Endothelial cell (in vitro differentiated cells): ENCODE results near the gene SPON2. TPM values are rescaled to one million over a fixed set of nuclear protein-coding genes. Genes with fewer than 3 reads are reported as not detected.

Experiments used
- DNase-seq: peaks from one replicate; pipeline ENCODE4 v3.0.0; 2021; ENCODE audit warnings: low spot score
- H3K27ac Mint-ChIP-seq: one replicate; pipeline ENCODE4 v1.8.0; 2021; ENCODE audit warnings: mixed read lengths, inconsistent platforms; ENCODE audit not compliant: unreplicated experiment
- H3K27me3 Mint-ChIP-seq: one replicate; pipeline ENCODE4 v1.8.0; 2021; ENCODE audit warnings: mild to moderate bottlenecking, moderate library complexity, mixed read lengths, inconsistent platforms; ENCODE audit not compliant: unreplicated experiment
- H3K36me3 Mint-ChIP-seq: one replicate; pipeline ENCODE4 v1.8.0; 2021; ENCODE audit warnings: mild to moderate bottlenecking, low read depth, mixed read lengths, inconsistent platforms; ENCODE audit not compliant: unreplicated experiment
- H3K4me1 Mint-ChIP-seq: one replicate; pipeline ENCODE4 v1.8.0; 2021; ENCODE audit warnings: mild to moderate bottlenecking, mixed read lengths, inconsistent platforms; ENCODE audit not compliant: unreplicated experiment
- H3K4me3 Mint-ChIP-seq: one replicate; pipeline ENCODE4 v1.8.0; 2021; ENCODE audit warnings: mild to moderate bottlenecking, mixed read lengths, inconsistent platforms; ENCODE audit not compliant: unreplicated experiment
- H3K9me3 Mint-ChIP-seq: one replicate; pipeline ENCODE4 v1.8.0; 2021; ENCODE audit warnings: mixed read lengths, inconsistent platforms; ENCODE audit not compliant: unreplicated experiment
- total RNA-seq: library from RNA; stranded (reverse); fragmentation: NEBNext Ultra II Directional; extraction: Animal tissue kit (Norgen Biotek cat#: 25700); gene quantifications from one replicate; pipeline ENCODE4 v1.2.1, GENCODE V29; 2021; ENCODE audit not compliant: unreplicated experiment
- TF ChIP-seq, protein P1 (sequence below): fragments of 200-600 bp; sonication (generic); IDR thresholded peaks from one replicate; pipeline ENCODE4 v1.5.0; 2021; ENCODE audit warnings: antibody characterized with exemption; ENCODE audit not compliant: unreplicated experiment

SPON2 gene
- total RNA-seq, 1 donor from 2014 or later = 0.97 TPM

DNA sequence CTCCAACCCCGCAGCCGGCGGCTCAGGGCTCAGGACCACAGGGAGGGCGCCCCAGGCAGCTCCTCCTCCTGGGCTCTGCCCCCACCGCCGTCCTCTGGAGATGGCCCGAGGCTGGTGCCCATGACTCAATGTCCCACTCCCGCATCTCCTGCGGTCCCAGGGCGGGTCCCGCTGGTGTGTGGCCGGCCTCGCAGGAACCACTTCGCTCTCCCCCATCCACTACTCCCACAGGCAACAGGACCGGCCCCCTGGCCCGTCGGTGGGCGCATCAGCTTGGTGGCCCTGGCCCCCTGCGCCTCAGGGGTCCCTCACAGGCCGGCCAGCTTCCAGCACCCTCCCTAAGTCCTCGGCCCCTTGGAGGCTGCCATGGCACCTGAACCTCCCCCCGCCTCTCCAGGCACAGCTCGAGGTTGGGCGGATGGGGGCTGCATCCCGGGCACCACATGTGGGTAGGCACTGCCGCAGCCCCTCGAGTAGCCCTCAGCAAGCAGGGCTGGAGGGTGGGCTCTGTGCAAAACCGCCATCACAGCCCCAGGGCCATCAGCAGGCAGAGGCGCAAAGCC, 22.8 kb upstream of the SPON2 start:
- Mint-ChIP-seq H3K27ac (no peak overlapping the region), H3K9me3 (no peaks in the 10 kb centered on the region), H3K4me3 (no peak overlapping the region), H3K4me1 (no peaks in the 10 kb centered on the region), H3K36me3 (no peaks in the 10 kb centered on the region), H3K27me3 (no peaks in the 10 kb centered on the region)
- TF ChIP-seq, protein P1, sequence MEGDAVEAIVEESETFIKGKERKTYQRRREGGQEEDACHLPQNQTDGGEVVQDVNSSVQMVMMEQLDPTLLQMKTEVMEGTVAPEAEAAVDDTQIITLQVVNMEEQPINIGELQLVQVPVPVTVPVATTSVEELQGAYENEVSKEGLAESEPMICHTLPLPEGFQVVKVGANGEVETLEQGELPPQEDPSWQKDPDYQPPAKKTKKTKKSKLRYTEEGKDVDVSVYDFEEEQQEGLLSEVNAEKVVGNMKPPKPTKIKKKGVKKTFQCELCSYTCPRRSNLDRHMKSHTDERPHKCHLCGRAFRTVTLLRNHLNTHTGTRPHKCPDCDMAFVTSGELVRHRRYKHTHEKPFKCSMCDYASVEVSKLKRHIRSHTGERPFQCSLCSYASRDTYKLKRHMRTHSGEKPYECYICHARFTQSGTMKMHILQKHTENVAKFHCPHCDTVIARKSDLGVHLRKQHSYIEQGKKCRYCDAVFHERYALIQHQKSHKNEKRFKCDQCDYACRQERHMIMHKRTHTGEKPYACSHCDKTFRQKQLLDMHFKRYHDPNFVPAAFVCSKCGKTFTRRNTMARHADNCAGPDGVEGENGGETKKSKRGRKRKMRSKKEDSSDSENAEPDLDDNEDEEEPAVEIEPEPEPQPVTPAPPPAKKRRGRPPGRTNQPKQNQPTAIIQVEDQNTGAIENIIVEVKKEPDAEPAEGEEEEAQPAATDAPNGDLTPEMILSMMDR = no peak
- DNase-seq = peak; percentile 2

DNA sequence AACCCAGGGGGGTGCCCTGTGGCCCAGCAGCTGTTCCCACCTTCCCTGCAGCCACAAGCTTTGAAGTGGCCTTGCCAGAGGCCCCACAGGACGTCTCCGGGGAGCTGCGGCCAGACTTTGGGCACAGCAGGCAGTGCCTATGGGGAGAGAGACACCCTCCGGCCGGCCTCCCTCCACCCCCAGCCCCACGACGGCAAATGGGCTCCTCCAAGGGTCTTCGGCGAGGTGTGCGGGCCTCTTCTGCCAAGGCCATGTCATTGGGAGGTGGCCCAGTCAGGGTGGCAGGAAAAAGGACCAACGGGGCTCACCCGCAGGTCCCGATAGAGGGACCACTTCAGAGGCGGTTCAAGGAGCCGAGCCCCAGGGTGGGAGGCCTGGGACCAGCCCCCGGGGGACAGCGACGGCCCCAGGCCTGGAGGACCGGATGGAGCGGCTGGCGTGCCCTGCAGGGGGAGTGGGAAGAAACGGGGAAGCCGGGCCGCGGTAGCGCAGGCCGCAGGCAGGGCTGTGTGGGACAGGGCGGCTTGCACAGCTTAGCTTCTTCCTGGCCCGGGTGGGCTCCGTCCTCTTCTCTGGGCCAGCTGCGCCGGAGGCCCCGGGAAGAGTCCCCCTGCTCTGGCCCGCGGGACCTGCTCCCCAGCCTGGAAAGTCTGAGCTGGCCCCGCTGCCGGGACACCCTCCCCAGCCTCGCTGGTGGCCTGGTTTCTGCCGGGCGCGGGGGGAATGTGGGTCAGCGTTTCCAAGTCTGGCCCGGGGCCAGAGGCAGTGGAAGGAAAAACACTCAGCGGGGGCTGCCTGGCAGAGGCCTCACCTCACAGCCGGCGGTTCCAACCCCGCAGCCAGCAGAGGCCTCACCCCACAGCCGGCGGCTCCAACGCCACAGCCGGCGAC, 21.9 kb upstream of the SPON2 start:
- no peaks in the 10 kb centered on the region for H3K27me3 Mint-ChIP-seq
- TF ChIP-seq, protein P1 = no peak
- no peaks in the 10 kb centered on the region for H3K4me1 Mint-ChIP-seq
- H3K27ac Mint-ChIP-seq = no peak overlapping the region
- no peaks in the 10 kb centered on the region for H3K9me3 Mint-ChIP-seq
- DNase-seq = peak; percentile 4
- H3K36me3 Mint-ChIP-seq = no peaks in the 10 kb centered on the region
- H3K4me3 Mint-ChIP-seq = no peak overlapping the region

DNA sequence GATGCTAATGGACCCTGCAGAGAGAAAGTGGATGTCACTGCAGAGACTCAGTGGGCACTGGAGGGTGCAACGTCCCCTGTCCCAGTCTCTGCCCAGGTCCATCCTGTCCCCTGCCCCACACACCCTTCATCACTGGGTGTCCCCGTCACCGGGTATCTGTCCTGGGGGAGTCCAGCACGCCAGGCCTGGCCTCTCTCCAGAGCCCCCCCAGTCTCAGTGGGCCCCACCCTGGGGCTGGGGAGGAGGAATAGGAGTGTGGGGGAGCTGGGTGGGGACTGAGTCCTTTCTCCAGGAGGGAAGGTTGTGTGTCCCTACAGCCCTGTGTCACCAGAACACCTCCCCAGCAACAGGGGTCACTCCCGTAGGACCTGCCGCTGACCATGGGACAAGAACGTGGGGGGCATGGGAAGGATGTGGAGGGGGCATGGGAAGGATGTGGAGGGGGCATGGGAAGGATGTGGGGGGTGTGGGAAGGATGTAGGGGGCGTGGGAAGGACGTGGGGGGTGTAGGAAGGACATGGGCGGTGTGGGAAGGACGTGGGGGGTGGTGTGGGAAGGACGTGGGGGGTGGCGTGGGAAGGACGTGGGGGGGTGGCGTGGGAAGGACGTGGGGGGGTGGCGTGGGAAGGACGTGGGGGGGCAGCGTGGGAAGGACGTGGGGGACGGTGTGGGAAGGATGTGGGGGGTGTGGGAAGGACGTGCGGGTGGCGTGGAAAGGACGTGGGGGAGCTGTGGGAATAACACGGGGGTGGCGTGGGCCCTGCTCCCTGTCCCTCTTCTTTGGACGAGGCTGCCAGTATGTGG, 21.0 kb upstream of the SPON2 start:
- Mint-ChIP-seq H3K4me3 (no peak overlapping the region), H3K27ac (no peak overlapping the region), H3K27me3 (no peaks in the 10 kb centered on the region), H3K9me3 (no peaks in the 10 kb centered on the region), H3K36me3 (no peaks in the 10 kb centered on the region), H3K4me1 (no peaks in the 10 kb centered on the region)
- DNase-seq = no peak
- TF ChIP-seq, protein P1 = no peak

DNA sequence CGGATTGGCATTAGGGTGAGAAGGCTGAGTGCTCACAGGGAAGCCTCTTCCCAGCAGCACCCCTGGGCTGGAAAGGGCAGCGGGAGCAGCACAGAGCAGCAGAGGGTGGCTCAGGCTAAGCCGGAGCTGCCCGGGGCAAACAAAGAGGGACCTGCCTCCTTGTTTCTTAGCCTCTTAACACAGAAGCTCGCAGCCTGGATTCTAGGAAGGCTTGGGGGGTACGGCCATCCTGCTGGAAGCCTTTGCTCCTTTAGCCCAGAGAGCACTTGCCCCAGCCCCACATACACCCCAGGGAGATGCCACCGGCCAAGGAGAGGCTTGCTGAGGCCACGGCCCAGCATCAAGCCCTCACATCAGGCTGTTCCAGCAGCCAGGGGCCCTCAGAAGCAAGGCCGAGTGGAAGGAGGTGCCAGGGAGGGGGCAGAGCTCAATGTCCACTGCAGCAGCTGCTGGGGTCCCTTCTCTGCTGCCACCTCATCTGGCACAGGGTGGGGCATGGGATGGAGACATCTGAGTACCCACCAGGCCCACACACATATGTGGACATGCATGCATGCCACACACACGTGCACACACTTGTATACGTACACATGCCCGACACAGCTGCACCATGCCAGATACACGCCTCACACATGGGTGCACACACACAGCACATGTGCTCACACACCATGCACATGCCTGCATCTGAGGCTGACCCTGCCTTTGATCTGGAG, 20.3 kb upstream of the SPON2 start:
- Mint-ChIP-seq H3K36me3 (no peaks in the 10 kb centered on the region), H3K4me3 (no peak overlapping the region), H3K4me1 (no peaks in the 10 kb centered on the region), H3K27me3 (no peaks in the 10 kb centered on the region), H3K27ac (no peak overlapping the region), H3K9me3 (no peaks in the 10 kb centered on the region)
- TF ChIP-seq, protein P1 = no peak
- no peak for DNase-seq
